H1 (cell line): ENCODE results near the gene MIA2. TPM values are rescaled to one million over a fixed set of nuclear protein-coding genes. Genes with fewer than 3 reads are reported as not detected.

Experiments
- CTCF ChIA-PET: fragments of 300-600 bp; sonication (Branson Sonifier 250); formaldehyde crosslinking; loops from one replicate; lab custom pipeline; 2021; ENCODE audit not compliant: partially characterized antibody; lab: Charles Lee
- POLR2A ChIA-PET: fragments of 300-600 bp; sonication (Branson Sonifier 250); formaldehyde crosslinking; loops from one replicate; lab custom pipeline; 2021; ENCODE audit warnings: inconsistent platforms; ENCODE audit not compliant: partially characterized antibody; lab: Charles Lee
- DNase-seq, 2 experiments: peaks; one replicate each; pipeline versions ENCODE4 v3.0.0 to v3.0.0-alpha.2; 2010 to 2022; ENCODE audit warnings: low spot score in 2 of 2, low read depth in 1 of 2, mixed read lengths in 1 of 2
- FAIRE-seq: peaks from 2 replicates; lab custom pipeline; 2011; peaks lifted over from hg19 to GRCh38; lab: Jason Lieb, UNC
- H2AFZ ChIP-seq: 2 replicates; pipeline ENCODE4 v1.8.1; 2012; ENCODE audit warnings: low read length, inconsistent platforms
- H2AK5ac ChIP-seq: 2 replicates; pipeline ENCODE4 v1.6.1; 2013; ENCODE audit warnings: low read depth, low read length
- H2BK120ac ChIP-seq: replicated peaks from 2 replicates; pipeline ENCODE3; 2013; ENCODE audit warnings: low read depth, low read length, inconsistent platforms
- H2BK12ac ChIP-seq: 2 replicates; pipeline ENCODE4 v1.6.1; 2013; ENCODE audit warnings: low read depth, low read length
- H2BK15ac ChIP-seq: 2 replicates; pipeline ENCODE4 v1.6.1; 2013; ENCODE audit warnings: low read length
- H2BK20ac ChIP-seq: 2 replicates; pipeline ENCODE4 v1.6.1; 2013; ENCODE audit warnings: low read length
- H2BK5ac ChIP-seq: 2 replicates; pipeline ENCODE4 v1.6.1; 2013; ENCODE audit warnings: low read depth, low read length
- H3K14ac ChIP-seq: 2 replicates; pipeline ENCODE4 v1.6.1; 2013; ENCODE audit warnings: inconsistent platforms; ENCODE audit not compliant: insufficient read length
- H3K18ac ChIP-seq: 2 replicates; pipeline ENCODE4 v1.6.1; 2013; ENCODE audit warnings: low read length; ENCODE audit errors: extremely low read depth
- H3K23ac ChIP-seq: 2 replicates; pipeline ENCODE4 v1.6.1; 2013; ENCODE audit warnings: inconsistent platforms; ENCODE audit not compliant: insufficient read length
- H3K23me2 ChIP-seq: 2 replicates; pipeline ENCODE4 v1.6.1; 2013; ENCODE audit warnings: low read depth, low read length
- H3K27ac ChIP-seq: 2 replicates; pipeline ENCODE4 v1.6.1; 2011; ENCODE audit warnings: low read depth, low read length, inconsistent platforms
- H3K27me3 ChIP-seq, 4 experiments: replicated peaks in 1 of 4; 1 replicate in 1 of 4; 2 replicates in 3 of 4; pipeline versions ENCODE4 v1.6.1 to v1.8.1; 2011 to 2013; ENCODE audit warnings: low read length in 3 of 4, mild to moderate bottlenecking in 3 of 4, inconsistent platforms in 2 of 4, mixed read lengths in 2 of 4, moderate library complexity in 1 of 4; ENCODE audit not compliant: control insufficient read depth in 3 of 4, insufficient read depth in 3 of 4; ENCODE audit errors: extremely low read depth in 1 of 4
- H3K36me3 ChIP-seq, 4 experiments: 2 replicates each; pipeline versions ENCODE4 v1.6.1 to v1.8.1; 2011 to 2013; ENCODE audit warnings: mild to moderate bottlenecking in 4 of 4, low read length in 3 of 4, moderate library complexity in 2 of 4, control low read depth in 1 of 4, inconsistent platforms in 1 of 4; ENCODE audit not compliant: insufficient read depth in 4 of 4, control insufficient read depth in 2 of 4
- H3K4ac ChIP-seq: replicated peaks from 2 replicates; pipeline ENCODE3; 2013; ENCODE audit warnings: low read length, low read depth, mixed read lengths, inconsistent platforms; ENCODE audit not compliant: insufficient read length
- H3K4me1 ChIP-seq, 4 experiments: replicated peaks in 1 of 4; 1 replicate in 1 of 4; 2 replicates in 3 of 4; pipeline versions ENCODE4 v1.6.1 to v1.8.1; 2011 to 2013; ENCODE audit warnings: low read length in 3 of 4, inconsistent platforms in 2 of 4, mixed read lengths in 1 of 4; ENCODE audit not compliant: insufficient read depth in 4 of 4, control insufficient read depth in 3 of 4
- H3K4me2 ChIP-seq, 2 experiments: 2 replicates each; pipeline versions ENCODE4 v1.6.1 to v1.8.1; 2011 to 2013; ENCODE audit warnings: low read depth in 2 of 2, low read length in 2 of 2, control low read depth in 1 of 2, inconsistent platforms in 1 of 2, mild to moderate bottlenecking in 1 of 2; ENCODE audit not compliant: insufficient read depth in 1 of 2
- H3K4me3 ChIP-seq, 4 experiments: fragments of 200-600, 300-600 bp in 1 of 4; sonication (generic), shearing (Covaris generic), sonication (Bioruptor Twin) in 1 of 4; 2 replicates each; pipeline versions ENCODE4 v1.5.1 to v1.8.1; 2011 to 2016; ENCODE audit warnings: low read length in 4 of 4, low read depth in 3 of 4, control low read depth in 2 of 4, inconsistent platforms in 2 of 4, mild to moderate bottlenecking in 2 of 4, mixed read lengths in 1 of 4, moderate library complexity in 1 of 4; ENCODE audit not compliant: insufficient read depth in 2 of 4; ENCODE audit errors: extremely low read depth in 1 of 4
- H3K56ac ChIP-seq: replicated peaks from 2 replicates; pipeline ENCODE3; 2013; ENCODE audit warnings: low read depth, mild to moderate bottlenecking, mixed read lengths, low read length, inconsistent platforms; ENCODE audit not compliant: insufficient read length
- H3K79me1 ChIP-seq: 2 replicates; pipeline ENCODE4 v1.6.1; 2013; ENCODE audit warnings: low read depth, low read length, control low read depth
- H3K79me2 ChIP-seq, 2 experiments: 2 replicates each; pipeline versions ENCODE4 v1.6.1 to v1.8.1; 2012 to 2013; ENCODE audit warnings: low read length in 2 of 2, mild to moderate bottlenecking in 2 of 2, inconsistent platforms in 1 of 2; ENCODE audit not compliant: insufficient read depth in 2 of 2, control insufficient read depth in 1 of 2
- H3K9ac ChIP-seq, 4 experiments: replicated peaks in 1 of 4; 1 replicate in 1 of 4; 2 replicates in 3 of 4; pipeline versions ENCODE4 v1.6.1 to v1.8.1; 2011 to 2013; ENCODE audit warnings: low read depth in 3 of 4, low read length in 3 of 4, control low read depth in 2 of 4, mild to moderate bottlenecking in 2 of 4, moderate library complexity in 2 of 4, inconsistent platforms in 1 of 4; ENCODE audit errors: extremely low read depth in 1 of 4
- H3K9me3 ChIP-seq, 2 experiments: 2 replicates each; pipeline versions ENCODE4 v1.6.1 to v1.8.1; 2012 to 2013; ENCODE audit warnings: mild to moderate bottlenecking in 2 of 2, moderate library complexity in 2 of 2, control low read depth in 1 of 2, inconsistent platforms in 1 of 2, low read depth in 1 of 2, low read length in 1 of 2, mixed read lengths in 1 of 2; ENCODE audit not compliant: insufficient read depth in 2 of 2
- H4K20me1 ChIP-seq, 2 experiments: replicated peaks in 1 of 2; 2 replicates each; pipeline versions ENCODE3 to v1.8.1; 2011 to 2013; ENCODE audit warnings: inconsistent platforms in 2 of 2, low read length in 2 of 2, mild to moderate bottlenecking in 1 of 2; ENCODE audit not compliant: insufficient read depth in 2 of 2, control insufficient read depth in 1 of 2
- H4K5ac ChIP-seq: 2 replicates; pipeline ENCODE4 v1.6.1; 2013; ENCODE audit warnings: low read length, low read depth, mixed read lengths, inconsistent platforms; ENCODE audit not compliant: insufficient read length
- H4K8ac ChIP-seq: 2 replicates; pipeline ENCODE4 v1.8.0; 2013; ENCODE audit warnings: mild to moderate bottlenecking, moderate library complexity, low read length, inconsistent platforms; ENCODE audit not compliant: insufficient read depth; ENCODE audit errors: extremely low read depth
- H4K91ac ChIP-seq: replicated peaks from 2 replicates; pipeline ENCODE3; 2013; ENCODE audit warnings: low read length, mixed read lengths, inconsistent platforms; ENCODE audit not compliant: insufficient read length
- BACH1 ChIP-seq: IDR thresholded peaks from 2 replicates; pipeline ENCODE4 v1.6.1; 2012; ENCODE audit warnings: low read length, improper control_type of control experiment
- BCL11A ChIP-seq, 2 experiments: IDR thresholded peaks; one replicate each; pipeline ENCODE4 v1.6.1; 2011; ENCODE audit warnings: low read depth in 2 of 2, low read length in 2 of 2, mild to moderate bottlenecking in 2 of 2
- CEBPB ChIP-seq: IDR thresholded peaks from 2 replicates; pipeline ENCODE4 v1.6.1; 2012; ENCODE audit warnings: low read depth, low read length
- CHD2 ChIP-seq: IDR thresholded peaks from 2 replicates; pipeline ENCODE4 v1.6.1; 2012; ENCODE audit warnings: low read length, improper control_type of control experiment
- CREB1 ChIP-seq: IDR thresholded peaks from 2 replicates; pipeline ENCODE4 v1.6.1; 2012; ENCODE audit warnings: inconsistent platforms
- HDAC2 ChIP-seq, 2 experiments: fragments of 300-600 bp in 1 of 2; sonication (generic) in 1 of 2; IDR thresholded peaks; 2 replicates each; pipeline ENCODE4 v1.6.1; 2011 to 2012; ENCODE audit warnings: low read depth in 2 of 2, low read length in 2 of 2, mild to moderate bottlenecking in 2 of 2, moderate library complexity in 2 of 2, borderline replicate concordance in 1 of 2, inconsistent platforms in 1 of 2
- HDAC6 ChIP-seq: IDR thresholded peaks from one replicate; pipeline ENCODE4 v1.7.1; 2012; ENCODE audit warnings: low read depth, mild to moderate bottlenecking, inconsistent platforms, low read length, moderate library complexity
- KDM4A ChIP-seq: IDR thresholded peaks from one replicate; pipeline ENCODE4 v1.7.1; 2012; ENCODE audit warnings: low read depth, mild to moderate bottlenecking, moderate library complexity, low read length, inconsistent platforms; ENCODE audit not compliant: severe bottlenecking
- POU5F1 ChIP-seq: IDR thresholded peaks from 2 replicates; pipeline ENCODE4 v1.6.1; 2011; ENCODE audit warnings: low read depth, mild to moderate bottlenecking, low read length, moderate library complexity
- RFX5 ChIP-seq: IDR thresholded peaks from 2 replicates; pipeline ENCODE4 v1.6.1; 2011; ENCODE audit warnings: low read depth, low read length, improper control_type of control experiment, borderline replicate concordance
- SIRT6 ChIP-seq: IDR thresholded peaks from one replicate; pipeline ENCODE4 v1.7.1; 2012; ENCODE audit warnings: low read length, inconsistent platforms
- WGBS, 2 experiments: shearing (Covaris generic) in 1 of 2; methylation state at CpG; one replicate each; pipeline versions ENCODE4 v1.1.6 to v1.1.7; 2013 to 2015; ENCODE audit warnings: low lambda C conversion rate in 2 of 2, mixed read lengths in 2 of 2, inconsistent platforms in 1 of 2, low coverage in 1 of 2, missing lambda C conversion rate in 1 of 2; ENCODE audit not compliant: insufficient replicate concordance in 2 of 2, insufficient coverage in 1 of 2, insufficient read length in 1 of 2; ENCODE audit errors: extremely low coverage in 1 of 2, missing lambda C conversion rate in 1 of 2; 5-methylcytosine and 5-hydroxymethylcytosine counted together
- polyA plus RNA-seq, 7 experiments: library from polyadenylated mRNA; depleted of rRNA in 3 of 7; stranded (reverse) in 5 of 7; unstranded in 2 of 7; fragments of >200 nt in 5 of 7; fragments of 200-250 nt in 2 of 7; gene quantifications; 1 replicate in 5 of 7; 2 replicates in 1 of 7; 4 replicates in 1 of 7; pipeline versions ENCODE4 v1.2.1 to v1.2.3, GENCODE V29; 2011 to 2013; ENCODE audit warnings: missing spikeins in 2 of 7, mixed read lengths in 2 of 7
- total RNA-seq: library from RNA; stranded (reverse); fragmentation: NEBNext Ultra II Directional; extraction: Animal tissue kit (Norgen Biotek cat#: 25700); gene quantifications from 2 replicates; pipeline ENCODE4 v1.2.1, GENCODE V29; 2021
- TF ChIP-seq, protein P1 (sequence below), 3 experiments: IDR thresholded peaks; 1 replicate in 2 of 3; 2 replicates in 1 of 3; pipeline versions ENCODE4 v1.5.1 to v1.6.1; 2011; ENCODE audit warnings: low read length in 3 of 3, mild to moderate bottlenecking in 3 of 3, inconsistent platforms in 2 of 3, low read depth in 1 of 3, moderate library complexity in 1 of 3; ENCODE audit not compliant: insufficient read depth in 1 of 3; ENCODE audit errors: control extremely low read depth in 1 of 3

The MIA2 gene
- total and polyA plus RNA-seq, 2 of the 8 experiments (the other 6 are each of a cell fraction or from before 2014, with no cell fraction given), result 10.1 to 15.0 TPM

- Histone ChIP-seq H2BK5ac (no peak overlapping the region), H3K79me1 (no peaks in the 10 kb centered on the region), H4K91ac (no peak overlapping the region), H3K4me3 (no peak overlapping the region), H3K9me3 (no peaks in the 10 kb centered on the region), H3K14ac (no peak overlapping the region), H3K27ac (no peak overlapping the region), H4K20me1 (no peaks in the 10 kb centered on the region), H3K27me3 (no peaks in the 10 kb centered on the region), H2AFZ (0 out of 2 replicates have a peak overlapping the region, but pooled peaks have one; percentile 14), H3K56ac (no peak overlapping the region), H3K4me2 (no peak overlapping the region), H3K79me2 (no peaks in the 10 kb centered on the region), H4K5ac (no peak overlapping the region), H3K4me1 (no peaks in the 10 kb centered on the region), H2BK20ac (no peak overlapping the region), H2BK120ac (no peak overlapping the region), H3K36me3 (no peaks in the 10 kb centered on the region), H3K18ac (no peak overlapping the region), H2BK12ac (no peak overlapping the region), H3K4ac (no peak overlapping the region), H2AK5ac (no peak overlapping the region), H3K23ac (no peak overlapping the region), H3K23me2 (no peaks in the 10 kb centered on the region), H4K8ac (no peak overlapping the region), H3K9ac (no peak overlapping the region), H2BK15ac (no peak overlapping the region)
- POLR2A ChIA-PET, result interaction anchor here (0.9 to 1.2 kb wide), 2 partner anchors 44 to 142 kb away, joined by 3 read pairs; no protein-coding TSS in a partner anchor
- no peak for FAIRE-seq
- DNase-seq, result no peak
- WGBS, 2 experiments, result 93% methylated on average over 3 of the region's 3 CpGs; no CpG with 5 or more reads in 1 of the 2 experiments
- CTCF ChIA-PET, result interaction anchor here (0.9 to 1.2 kb wide), 3 partner anchors 140 to 188 kb away, joined by 3 to 12 read pairs (median 3); no protein-coding TSS in a partner anchor
- TF ChIP-seq CREB1 (no peak), BCL11A (IDR thresholded peaks at IDR 0.05; ENCODE audit: low read depth in 2 of 2, low read length in 2 of 2) (no peak), SIRT6 (no peak), BACH1 (no peak), HDAC2 (IDR thresholded peaks at IDR 0.05; ENCODE audit: borderline replicate concordance in 1 of 2, low read depth in 2 of 2, low read length in 2 of 2) (no peak), CEBPB (no peak), RFX5 (no peak), POU5F1 (no peak), CHD2 (no peak), KDM4A (no peak), HDAC6 (no peak)
- TF ChIP-seq, protein P1, sequence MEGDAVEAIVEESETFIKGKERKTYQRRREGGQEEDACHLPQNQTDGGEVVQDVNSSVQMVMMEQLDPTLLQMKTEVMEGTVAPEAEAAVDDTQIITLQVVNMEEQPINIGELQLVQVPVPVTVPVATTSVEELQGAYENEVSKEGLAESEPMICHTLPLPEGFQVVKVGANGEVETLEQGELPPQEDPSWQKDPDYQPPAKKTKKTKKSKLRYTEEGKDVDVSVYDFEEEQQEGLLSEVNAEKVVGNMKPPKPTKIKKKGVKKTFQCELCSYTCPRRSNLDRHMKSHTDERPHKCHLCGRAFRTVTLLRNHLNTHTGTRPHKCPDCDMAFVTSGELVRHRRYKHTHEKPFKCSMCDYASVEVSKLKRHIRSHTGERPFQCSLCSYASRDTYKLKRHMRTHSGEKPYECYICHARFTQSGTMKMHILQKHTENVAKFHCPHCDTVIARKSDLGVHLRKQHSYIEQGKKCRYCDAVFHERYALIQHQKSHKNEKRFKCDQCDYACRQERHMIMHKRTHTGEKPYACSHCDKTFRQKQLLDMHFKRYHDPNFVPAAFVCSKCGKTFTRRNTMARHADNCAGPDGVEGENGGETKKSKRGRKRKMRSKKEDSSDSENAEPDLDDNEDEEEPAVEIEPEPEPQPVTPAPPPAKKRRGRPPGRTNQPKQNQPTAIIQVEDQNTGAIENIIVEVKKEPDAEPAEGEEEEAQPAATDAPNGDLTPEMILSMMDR (IDR thresholded peaks at IDR 0.05; ENCODE audit: control extremely low read depth in 1 of 3, insufficient read depth in 1 of 3, low read depth in 1 of 3, low read length in 3 of 3), result no peak
Measured at GRCh38 chr14:39229601-39230110, 4.1 kb upstream of the MIA2 start.
